GM19328 (cell line): ENCODE measurements around the gene BIVM.

Experiments
- ATAC-seq: cut with Tn5 transposase; IDR thresholded peaks from one replicate; pipeline ENCODE4 v1.9.1; 2021; ENCODE audit warnings: mild to moderate bottlenecking, moderate library complexity; ENCODE audit not compliant: unreplicated experiment

BIVM gene

DNA sequence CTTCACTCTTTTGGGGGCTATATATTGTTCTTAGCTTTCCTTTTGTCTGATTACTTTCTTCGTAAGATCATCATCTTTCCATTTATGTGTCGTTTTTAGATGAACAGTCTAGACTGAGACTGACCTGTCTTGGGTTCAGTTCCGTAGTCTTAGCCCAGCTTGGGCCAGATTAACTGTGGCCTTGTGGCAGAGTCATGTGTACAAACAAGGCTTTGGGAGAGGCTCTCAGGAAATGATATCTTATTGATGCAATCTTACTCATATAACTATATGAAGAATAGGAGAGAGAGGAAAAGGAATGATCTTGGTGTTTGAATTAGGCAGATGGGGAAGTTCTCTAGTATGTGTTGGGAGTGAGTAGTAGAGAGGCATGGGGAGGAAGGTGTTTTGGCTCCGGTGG, 40.1 kb downstream of the BIVM start:
- no peak for ATAC-seq

DNA sequence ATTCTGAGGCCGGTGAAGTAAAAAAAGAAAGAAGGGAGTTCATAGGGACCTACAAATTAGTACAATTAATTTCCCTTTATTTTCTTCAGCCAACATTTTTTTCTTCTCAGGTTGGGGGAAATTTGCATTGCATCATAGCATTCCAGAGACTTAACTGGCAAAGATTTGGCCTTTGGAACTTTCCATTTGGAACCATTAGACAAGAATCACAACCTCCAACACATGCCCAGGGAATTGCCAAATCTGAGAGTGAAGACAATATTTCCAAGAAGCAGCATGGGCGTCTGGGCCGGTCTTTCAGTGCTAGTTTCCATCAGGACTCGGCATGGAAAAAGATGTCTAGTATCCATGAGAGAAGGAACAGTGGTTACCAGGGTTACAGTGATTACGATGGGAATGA, 40.5 kb downstream of the BIVM start:
- no peak for ATAC-seq

DNA sequence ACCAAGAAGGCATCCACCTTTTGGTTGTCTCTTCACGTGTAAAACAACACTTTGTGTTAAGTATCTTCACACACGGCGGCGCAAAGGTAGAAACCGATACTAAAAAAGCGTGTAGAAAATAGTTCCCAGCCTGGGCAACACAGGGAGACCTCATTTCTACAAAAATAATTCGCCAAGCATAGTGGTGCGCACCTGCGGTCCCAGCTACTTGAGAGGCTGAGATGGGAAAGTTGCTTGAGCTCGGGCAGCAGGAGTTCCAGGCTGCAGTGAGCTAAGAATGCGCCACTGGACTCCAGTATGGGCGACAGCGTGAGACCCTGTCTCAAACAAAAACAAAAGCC, 46.3 kb downstream of the BIVM start:
- peak; percentile 19 for ATAC-seq

DNA sequence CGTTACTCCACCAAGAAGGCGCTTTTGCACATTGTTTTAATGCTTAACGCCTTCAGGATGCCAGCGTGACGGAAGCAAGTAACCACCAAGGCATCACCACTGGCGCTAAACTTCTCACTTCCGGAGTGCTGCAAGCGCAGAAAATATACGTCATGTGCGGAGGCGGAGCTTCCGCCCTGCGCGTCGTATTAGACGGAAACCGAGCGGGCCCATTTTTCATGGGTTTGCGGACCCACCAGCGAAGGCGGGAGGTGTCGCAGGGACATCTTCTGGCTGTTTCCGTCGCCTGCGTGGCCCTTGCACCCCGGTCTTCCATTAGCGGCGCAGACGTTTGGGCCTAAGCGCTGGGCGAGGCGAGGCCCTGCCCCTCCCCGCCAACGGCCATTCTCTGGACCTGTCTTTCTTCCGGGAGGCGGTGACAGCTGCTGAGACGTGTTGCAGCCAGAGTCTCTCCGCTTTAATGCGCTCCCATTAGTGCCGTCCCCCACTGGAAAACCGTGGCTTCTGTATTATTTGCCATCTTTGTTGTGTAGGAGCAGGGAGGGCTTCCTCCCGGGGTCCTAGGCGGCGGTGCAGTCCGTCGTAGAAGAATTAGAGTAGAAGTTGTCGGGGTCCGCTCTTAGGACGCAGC, 46.8 kb downstream of the BIVM start, which contains the start of gene ERCC5:
ERCC5 (plus strand) TSS at position 403 of the 631 bp plus-strand sequence. CDS start 235 bp downstream, outside the sequence.
- peak; percentile 79 for ATAC-seq

DNA sequence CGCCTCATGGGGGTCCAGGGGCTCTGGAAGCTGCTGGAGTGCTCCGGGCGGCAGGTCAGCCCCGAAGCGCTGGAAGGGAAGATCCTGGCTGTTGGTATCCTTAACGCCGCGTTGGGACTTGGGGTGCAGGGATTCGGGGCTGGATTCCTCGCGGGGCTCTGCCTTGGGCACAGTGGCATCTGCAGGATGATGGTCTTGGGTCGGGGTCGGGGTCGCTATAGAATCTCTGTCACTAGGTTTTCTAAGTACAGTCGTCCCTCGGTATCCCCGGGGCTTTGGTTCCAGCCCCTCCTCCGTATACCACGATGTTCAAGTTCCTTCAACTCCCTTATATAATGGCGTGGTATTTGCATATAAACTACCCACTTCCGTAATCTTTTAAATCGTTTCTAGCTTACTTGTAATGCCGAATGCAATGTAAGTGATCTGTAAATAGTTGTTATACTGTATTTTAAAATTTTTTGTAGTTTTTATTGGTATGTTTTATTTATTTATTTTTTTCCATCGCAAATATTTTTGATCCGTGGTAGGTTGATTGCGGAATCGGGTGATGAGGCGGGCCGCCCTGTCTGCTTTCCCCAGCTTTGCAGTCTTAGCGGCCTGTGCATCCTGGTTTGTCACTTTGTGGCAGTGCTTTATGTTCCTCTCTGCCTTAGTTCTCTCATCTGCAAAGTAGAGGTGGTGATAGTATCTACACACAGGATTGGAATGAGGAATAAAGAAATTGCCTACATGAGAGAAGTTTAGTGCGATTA, 47.5 kb downstream of the BIVM start:
- ATAC-seq: peak; percentile 36

DNA sequence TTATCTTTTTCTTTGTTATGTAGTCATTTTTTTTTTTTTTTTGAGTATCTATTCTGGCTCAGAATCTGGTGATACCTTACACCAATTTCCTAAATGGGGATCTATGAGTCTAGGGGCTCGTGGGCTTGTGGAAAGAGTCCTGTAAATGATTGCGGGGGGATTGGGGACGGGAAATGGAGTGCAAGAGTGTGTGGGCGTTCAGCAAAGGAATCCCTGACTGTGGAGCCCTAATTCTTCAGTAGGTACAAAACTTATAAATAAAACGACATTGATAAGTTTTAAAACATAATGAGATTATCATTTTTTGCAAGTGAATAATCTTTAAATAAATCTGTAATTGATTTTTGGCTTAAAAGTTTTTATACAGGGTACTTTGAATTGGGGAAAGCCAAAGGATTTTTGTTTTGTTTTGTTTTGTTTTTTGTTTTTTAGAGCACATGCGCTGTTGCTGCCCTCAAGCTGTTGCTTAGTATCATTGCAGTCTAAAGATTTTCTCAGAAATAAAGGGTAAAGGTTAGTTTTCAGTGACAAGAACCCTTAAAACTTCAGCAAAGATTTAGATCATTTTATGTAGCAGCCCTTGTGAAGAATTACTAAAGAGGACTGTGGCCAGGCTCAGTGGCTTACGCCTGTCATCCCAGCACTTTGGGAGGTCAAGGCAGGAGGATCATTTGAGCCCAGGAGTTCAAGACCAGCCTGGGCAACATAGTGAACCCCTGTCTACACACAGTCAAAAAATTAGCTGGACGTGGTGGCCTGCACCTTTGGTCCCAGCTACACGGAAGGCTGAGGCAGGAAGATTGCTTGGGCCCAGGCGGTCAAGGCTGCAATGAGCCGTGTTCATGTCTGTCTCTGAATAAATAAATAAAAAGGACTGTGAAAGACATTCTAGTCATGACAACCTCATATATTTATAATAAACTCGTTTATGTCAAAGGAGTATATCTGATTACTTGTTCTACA, 48.6 kb downstream of the BIVM start:
- ATAC-seq: no peak

DNA sequence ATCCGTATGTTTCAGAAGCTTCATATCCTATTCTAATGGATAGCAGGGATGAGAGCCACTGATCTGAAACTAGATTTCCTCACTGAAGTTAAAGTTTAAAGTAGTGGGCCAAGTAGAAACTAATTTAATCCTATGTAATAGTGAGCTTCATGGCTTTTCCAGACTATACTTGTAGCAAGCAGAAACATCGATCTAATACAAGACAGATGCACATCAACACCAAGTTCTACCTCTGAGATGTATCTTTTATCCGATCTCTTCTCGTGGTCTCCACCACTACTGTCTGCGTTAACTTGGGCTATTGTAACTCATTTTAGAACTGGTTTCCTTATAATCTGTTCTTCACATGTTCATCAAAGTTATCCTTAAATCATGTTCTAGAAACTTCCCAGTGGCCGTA, 50.0 kb downstream of the BIVM start:
- ATAC-seq: no peak

DNA sequence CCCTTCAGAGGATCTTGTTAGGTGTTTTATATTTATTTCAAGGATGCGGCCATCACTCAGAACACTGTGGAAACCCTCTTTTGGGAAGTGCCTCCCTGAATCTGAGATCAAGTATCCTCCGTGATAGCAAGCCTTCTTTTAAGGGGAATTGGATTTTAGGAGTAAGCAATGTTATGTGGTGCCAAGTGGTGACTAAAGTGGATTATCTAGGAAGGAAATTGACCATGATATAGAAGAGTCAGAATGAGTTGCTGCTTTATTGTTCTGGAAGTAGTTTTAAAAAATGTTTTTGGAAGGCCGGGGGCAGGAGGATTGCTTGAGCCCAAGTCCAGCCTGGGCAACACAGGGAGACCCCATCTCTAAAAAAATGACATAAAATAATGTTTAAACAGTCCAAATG, 53.6 kb downstream of the BIVM start:
- no peak for ATAC-seq

DNA sequence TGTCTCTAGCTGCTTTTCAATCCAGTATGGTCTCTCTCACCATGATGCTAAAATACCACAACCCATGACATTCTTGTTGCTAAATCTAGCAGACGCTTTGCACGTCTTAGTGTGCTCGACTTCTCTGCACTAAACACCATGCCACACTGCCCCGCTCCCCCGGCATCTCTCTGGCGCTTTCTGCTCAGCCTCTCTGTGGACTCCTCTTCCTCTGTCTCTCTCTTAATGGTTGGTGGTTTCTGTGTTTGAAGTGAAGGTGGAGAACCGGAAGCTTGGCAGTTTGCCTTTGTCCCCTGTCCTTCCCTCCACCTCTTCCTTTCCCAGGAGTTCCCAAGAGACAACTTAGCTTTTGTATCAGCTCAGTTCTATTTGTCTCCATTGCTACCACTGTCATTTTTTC, 55.8 kb downstream of the BIVM start:
- ATAC-seq: no peak

DNA sequence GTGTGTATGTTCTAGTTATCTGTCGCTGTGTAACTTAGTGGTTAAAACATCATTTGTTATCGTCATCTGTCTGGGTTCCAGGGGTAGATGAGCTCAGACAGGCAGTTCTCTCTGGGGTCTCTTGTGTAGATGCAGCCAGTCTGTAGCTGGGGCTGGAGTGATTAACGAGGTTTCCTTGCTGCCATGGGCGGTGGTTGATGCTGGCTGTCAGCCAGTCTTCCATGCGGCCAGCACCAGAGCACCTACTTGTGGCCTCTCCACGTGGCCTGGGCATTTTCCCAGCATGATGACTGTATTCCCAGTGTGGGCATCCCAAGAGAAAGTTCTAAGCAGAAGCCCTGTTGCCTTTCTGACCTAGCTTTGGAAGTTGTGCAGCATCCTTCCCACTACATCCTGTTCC, 57.6 kb downstream of the BIVM start:
- no peak for ATAC-seq

DNA sequence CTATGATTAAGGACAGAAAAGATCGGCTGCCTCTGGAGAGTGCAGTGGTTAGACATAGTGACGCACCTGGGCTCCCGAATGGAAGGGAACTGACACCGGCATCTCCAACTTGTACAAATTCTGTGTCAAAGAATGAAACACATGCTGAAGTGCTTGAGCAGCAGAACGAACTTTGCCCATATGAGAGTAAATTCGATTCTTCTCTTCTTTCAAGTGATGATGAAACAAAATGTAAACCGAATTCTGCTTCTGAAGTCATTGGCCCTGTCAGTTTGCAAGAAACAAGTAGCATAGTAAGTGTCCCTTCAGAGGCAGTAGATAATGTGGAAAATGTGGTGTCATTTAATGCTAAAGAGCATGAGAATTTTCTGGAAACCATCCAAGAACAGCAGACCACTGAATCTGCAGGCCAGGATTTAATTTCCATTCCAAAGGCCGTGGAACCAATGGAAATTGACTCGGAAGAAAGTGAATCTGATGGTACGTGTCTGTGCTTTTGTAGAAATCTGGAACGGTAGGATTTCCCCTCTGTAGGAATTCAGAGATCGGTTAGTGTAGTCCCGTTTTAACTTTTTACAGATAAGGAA, 63.8 kb downstream of the BIVM start:
- no peak for ATAC-seq

DNA sequence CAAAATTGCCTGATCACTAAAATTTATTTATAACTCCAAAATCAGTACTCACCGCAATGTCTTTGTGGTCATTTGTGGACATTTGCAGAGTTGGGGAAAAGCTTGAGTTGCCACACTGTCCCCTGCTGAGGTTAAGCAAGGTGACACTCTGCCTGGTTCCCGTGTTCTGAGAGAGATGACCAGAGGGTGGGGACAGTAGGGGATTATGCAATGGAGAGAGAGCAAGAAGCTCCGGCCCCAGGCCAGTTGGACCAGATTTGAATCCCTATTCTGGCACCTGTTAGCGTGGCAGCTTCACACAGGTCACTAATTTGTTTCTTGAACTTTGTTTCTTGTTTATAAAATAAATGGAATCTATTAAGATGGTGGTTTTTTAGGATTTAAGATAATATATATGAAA, 64.7 kb downstream of the BIVM start:
- ATAC-seq: no peak

DNA sequence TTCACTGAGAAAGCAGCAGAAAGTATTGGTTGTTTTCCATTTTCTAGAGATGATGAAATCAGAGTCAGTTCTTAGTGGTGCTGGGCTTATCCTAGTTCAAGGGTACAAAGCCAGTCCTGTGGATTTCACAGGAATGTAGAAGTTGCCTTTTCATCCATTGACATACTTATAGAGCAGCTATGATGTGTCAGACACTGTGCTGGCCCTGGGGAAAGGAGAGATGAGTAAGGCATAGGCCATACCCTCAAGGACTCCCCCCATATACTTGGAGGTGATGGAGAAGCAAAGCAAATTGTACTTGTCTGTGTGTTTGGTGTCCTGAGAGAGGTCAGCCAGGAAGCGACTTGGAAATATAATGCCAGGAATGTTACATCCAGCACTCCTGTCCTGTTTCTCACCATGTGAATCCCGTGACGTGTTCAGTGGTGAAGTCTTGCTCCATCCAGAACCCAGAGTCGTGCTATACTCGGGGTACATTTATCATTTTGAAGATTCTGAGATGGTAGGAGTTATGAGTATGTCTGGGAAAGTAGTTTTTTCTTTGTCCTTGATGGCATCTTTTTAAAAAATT, 69.5 kb downstream of the BIVM start:
- no peak for ATAC-seq

DNA sequence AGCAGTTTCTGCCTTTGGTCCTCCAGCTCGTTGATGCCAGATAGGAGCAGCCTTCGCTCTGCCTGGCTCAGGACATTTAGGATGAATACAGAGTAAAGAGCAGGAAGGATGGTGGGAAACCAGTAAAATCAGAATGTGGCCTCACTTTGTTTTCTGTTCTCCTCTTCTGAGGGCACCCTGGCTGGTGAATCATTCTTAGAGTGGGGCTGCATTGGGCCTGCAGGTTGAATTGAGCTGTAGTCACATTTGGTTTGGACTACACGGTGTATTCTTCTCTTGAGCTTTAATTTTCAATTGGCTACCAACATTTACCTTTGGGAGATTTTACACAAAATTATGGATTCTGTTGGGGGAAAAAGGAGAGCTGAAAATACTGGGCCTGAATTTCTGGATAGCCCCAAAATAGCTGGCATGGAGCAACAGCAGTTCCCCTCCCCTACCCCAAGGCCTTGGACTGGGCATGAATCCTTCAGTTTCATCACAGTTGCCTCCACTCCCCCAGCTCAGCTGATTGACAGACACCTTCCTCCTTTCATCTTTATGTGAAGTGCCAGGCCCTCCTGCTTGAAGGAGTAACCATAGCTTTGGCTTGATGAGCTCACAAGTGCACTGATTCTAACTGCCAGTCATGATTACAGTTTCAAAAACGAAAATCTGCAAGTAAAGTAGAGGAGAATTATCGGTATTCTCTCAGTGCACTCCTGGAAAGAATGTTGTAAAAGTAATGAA, 71.2 kb downstream of the BIVM start:
- peak; percentile 9 for ATAC-seq

DNA sequence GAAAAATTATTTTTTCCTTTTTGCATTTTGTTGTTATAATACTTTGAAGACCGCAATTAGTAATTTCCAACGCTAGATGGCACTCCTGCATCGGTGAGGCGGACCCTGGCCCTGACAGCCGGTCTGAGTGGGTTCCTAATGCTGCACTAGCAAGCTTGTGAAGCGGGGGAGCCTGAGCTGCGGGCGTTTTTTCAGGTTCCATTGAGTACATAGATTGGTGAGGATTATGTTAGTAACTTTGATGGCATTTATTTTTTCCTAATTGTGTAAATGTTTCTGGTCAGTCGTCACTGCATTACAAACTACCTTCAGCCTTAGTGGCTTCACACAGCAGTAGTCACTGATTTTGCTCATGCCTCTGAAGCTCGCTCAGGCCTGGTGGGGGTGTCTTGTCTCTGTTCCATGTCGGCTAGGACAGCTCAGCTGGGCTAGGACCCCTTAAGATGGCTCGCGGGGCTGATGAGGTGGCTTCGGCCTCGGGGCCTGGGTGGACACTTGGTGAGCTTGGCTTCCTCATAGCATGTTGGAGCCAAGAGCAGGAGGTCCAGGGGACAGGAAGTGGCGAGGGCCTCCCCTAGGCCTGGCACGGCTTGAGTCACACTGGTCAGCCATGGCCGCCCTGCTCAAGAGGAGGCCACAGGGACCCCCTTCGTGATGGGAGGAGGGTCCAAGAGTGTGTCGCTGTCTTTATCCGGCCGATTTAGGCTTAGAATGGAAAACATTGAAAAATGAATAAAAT, 71.9 kb downstream of the BIVM start:
- peak; percentile 68 for ATAC-seq

DNA sequence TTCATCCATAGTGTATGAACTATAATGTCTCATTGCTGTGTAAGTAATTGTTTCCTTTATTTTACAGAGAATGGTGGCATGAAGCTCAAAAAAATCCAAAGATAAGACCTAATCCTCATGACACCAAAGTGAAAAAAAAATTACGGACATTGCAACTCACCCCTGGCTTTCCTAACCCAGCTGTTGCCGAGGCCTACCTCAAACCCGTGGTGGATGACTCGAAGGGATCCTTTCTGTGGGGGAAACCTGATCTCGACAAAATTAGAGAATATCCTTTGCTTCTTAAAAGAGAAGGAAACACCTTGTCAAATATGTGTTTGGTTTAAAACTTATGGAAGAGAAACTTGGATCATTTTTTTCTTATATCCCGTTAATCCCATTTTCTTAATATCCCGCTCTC, 73.2 kb downstream of the BIVM start:
- no peak for ATAC-seq

DNA sequence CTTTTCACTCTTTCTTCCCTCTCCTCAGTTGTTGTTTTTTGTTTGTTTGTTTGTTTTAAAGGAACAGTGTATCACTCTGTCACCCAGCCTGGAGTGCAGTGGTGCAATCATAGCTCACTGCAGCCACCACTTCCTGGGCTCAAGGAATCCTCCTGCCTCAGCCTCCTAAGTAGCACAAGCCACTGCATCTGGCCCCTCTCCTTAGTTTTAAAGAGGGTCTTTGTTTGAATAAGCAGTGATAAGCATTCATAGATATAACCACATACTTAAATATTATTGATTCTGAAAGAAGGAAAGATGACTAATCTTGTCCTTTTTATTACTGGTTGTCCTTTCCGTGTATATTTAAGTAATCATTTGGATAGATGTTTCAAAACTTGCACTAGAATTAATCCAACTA, 73.6 kb downstream of the BIVM start:
- no peak for ATAC-seq

DNA sequence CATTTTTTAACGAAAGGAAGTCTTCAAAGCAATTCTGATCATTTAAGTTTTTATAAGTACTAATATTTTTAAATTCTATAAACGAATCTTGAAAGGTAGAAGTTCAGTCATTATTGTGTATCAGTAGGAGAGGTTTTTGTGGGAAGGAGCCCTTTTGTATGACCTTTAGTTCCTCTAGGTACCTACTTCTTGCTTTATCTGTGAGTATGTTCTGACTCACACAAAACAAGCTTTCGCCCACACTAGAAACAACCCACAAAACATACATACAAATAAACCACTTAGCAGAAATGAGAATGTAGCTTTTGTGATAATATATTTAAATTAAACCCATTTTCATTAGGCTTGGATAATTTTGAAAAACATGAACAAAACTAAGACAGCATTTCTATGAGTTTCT, 74.7 kb downstream of the BIVM start:
- ATAC-seq: no peak

DNA sequence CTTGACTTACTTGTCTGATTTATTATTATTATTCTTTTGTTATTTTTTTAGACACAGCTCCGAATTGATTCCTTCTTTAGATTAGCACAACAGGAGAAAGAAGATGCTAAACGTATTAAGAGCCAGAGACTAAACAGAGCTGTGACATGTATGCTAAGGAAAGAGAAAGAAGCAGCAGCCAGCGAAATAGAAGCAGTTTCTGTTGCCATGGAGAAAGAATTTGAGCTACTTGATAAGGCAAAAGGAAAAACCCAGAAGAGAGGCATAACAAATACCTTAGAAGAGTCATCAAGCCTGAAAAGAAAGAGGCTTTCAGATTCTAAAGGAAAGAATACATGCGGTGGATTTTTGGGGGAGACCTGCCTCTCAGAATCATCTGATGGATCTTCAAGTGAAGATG, 76.3 kb downstream of the BIVM start:
- no peak for ATAC-seq

DNA sequence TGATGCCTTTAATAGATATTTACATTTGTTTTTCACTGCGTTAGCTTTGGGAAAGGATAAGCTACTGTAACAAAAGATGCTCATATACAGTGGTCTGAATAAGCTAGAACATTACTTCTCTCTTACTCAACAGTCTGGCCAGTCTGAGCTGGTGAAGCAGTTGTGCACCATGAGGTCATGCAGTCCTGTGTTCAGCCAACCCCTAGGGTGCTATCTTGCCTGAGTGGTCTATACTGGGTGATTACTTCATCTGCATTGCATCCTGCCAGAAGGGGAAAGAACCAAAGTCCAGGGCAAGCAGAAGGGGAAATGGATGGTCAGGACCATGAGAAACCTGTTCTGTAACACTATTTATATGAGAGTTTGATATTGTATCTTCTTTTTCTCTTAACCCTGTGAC, 78.4 kb downstream of the BIVM start:
- ATAC-seq: no peak
